HG02852 (cell line): Measurements from ENCODE around the gene SPOP.
"Not testable (repeated sequence)": the region's sequence is repeated elsewhere in the genome, so short reads cannot be mapped to it uniquely, and the experiment has no call there.

ENCODE experiments used
- ATAC-seq: cut with Tn5 transposase; IDR thresholded peaks from one replicate; pipeline ENCODE4 v1.9.1; 2021; ENCODE audit warnings: mild to moderate bottlenecking, moderate library complexity; ENCODE audit not compliant: unreplicated experiment

SPOP gene

DNA sequence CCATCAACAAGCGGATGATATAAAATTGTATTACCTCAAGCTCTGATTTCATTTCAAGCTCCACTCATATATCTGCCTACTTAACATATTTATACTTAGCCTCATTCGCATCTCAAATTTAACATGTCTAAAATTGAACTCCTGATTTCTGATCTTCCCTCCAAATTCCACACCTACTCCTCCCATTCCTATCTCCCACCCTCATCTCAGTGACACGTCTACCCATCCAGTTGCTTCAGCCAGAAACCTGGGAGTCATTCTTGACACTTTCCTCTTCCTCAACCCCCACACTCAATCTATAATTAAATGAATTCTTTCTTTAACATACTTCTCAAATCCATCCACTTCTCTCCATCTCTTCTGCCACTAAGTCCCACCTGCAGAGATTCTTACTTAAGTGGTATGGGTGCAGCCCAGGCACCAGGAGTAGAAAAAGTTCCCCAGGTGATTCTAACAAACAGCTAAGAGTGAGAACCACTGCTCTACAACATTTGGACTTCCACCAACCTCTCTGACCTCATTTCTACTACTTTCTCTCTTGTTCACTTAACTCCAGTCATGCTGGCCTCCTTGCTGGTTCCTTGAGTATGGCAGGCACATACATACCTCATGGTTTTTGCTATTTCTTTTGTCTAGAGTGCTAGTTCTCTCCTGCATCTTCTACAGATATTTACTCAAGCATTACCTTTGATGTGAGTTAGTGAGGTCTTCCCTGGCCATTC is 18.1 kb downstream of the SPOP start:
- no peak for ATAC-seq

DNA sequence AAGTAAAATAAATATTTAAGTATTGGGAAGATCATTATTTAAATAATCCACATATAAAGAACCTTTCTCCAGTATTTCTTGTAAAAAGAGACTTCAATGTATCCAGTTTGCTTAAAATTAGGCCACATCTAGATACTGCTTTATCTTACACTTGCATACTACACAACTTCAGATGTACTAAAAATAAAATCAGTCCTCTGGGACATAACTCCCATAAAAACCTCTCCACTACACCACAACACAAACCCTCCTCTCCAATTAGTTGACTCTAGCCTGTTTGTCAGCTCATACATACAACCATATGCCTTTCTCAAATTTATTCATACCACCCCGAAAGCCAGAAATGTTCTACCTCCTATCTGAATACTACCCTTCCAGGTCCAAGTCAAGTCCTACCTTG is 21.6 kb downstream of the SPOP start:
- no peak for ATAC-seq

DNA sequence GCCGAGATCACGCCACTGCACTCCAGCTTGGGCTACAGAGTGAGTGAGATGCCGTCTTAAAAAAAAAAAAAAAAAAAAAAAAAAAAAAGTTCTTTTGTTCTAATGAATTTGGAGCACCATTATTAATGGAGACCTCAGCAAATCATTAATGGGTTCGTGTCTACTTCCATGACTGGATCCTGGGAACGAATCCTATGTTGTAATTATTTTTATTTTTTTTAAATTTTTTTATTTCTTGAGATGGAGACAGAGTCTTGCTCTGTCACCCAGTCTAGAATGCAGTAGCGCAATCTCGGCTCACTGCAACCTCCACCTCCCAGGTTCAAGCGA is 30.7 kb downstream of the SPOP start:
- ATAC-seq, result no peak

DNA sequence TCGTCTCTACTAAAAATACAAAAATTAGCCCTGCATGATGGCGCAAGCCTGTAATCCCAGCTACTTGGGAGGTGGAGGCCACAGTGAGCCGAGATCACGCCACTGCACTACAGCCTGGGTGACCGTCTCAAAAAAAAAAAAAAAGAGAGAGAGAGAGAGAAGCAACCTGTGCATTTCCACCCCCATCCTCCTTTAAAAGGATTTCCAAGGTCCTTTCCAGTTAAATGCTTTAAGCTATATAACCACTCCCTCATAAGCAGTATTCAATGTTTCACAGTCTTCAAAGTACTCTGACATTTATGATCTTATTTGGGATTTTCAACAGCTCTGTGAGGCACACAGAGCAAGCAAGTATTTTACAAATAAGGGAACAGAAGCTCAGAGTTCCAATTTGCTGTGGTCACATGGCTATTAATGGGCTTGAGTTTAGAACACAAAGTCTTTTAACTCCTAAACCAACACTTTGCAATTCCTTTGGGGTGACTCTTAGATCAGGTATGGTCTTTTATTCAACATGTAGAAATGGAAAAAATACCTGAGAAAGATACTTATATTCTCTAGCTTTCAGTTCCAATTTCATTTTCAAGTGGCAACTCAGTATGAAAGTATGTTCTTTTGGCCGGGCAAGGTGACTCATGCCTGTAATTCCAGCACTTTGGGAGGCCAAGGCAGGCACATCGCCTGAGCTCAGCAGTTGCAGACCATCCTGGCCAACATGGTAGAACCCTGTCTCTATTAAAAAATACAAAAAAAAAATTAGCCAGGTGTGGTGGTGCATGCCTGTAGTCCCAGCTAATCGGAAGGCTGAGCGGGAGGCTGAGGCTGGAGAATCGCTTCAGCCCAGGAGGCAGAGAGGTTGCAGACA is 31.3 kb downstream of the SPOP start:
- ATAC-seq, result no peak

DNA sequence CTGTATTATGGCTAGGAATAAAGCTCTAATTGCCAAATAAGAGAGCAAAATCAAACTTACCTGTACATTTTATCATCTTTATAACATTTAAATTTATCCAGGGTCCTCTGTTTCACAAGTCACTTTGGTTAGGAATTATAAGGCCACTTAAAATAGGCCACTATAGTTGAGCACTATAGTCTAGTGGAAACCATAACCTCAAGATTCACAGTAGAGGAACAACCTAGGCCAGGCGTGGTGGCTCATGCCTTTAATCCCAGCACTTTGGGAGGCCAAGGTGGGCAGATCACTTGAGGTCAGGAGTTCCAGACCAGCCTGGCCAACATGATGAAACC is 31.9 kb downstream of the SPOP start:
- ATAC-seq, result not testable (repeated sequence)

DNA sequence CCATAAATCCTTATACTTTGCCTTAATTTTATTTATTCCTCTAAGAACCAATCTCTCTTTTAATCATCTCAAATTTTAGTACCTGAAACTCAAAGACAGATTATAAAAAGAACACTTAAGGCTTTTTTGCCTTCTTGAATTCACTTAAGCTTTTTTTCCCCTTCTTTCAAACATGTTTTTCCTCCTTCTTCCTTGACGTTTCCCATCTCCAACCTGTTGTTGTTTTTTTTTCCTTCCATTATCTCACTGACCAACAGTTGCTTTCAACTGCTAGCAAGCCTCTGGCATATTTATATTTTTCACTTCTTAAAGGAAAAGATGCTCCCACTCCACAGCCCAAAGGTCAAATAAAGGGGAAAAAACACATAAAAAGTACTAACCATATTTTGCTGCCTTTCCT is 32.2 kb downstream of the SPOP start:
- ATAC-seq, result no peak

DNA sequence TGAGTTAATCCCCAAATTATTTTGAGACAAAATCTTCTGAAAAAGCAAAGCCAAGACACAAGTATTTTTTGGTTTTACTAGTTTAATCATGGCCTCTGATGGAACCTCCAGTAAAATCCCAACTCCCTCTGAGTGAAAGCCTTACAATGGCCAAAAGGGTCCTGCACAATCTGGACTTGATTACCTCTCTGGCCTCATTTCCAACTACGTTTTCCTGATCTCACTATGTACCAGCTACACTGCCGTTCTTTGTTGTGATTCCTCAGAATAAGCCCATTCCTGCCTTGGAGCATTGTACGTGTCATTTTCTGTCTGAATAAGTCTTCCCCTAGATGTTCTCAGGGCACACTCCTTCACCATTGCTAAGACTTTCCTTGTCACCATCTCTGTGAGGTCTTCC is 37.3 kb downstream of the SPOP start:
- ATAC-seq, result no peak

DNA sequence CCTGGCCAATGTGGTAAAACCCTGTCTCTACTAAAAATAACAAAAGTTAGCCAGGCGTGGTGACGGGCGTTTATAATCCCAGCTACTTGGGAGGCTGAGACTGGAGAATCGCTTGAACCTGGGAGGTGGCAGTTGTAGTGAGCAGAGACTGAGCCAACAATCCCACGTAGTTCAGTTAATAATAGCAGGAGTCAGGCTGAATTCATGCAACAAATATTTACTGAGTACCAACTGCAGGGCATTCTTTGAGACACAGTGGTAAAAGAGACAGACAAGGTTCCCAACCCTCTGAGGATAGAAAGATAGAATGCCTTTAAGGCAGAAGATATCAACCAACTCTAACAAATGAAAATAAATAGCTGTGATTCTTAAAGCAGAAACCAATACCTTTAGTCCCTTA is 39.1 kb downstream of the SPOP start:
- no peak for ATAC-seq

DNA sequence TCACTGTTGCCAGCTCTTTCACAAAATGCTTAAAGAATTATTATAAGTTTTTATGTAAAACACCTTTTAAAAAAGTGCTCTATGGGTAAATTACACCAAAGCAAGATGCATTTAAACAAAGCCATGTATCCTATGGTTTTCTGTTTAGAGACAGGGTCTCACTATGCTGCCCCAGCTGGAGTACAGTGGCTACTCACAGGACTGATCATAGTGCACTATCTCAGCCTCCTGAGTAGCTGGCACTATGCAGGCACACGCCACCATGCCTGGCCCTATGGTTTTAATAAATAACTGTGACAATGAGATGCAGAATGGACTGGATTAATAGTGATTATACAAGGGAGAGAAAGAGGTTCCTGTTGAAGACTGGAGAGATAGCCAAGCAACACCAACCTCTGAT is 40.2 kb downstream of the SPOP start:
- ATAC-seq, result no peak

DNA sequence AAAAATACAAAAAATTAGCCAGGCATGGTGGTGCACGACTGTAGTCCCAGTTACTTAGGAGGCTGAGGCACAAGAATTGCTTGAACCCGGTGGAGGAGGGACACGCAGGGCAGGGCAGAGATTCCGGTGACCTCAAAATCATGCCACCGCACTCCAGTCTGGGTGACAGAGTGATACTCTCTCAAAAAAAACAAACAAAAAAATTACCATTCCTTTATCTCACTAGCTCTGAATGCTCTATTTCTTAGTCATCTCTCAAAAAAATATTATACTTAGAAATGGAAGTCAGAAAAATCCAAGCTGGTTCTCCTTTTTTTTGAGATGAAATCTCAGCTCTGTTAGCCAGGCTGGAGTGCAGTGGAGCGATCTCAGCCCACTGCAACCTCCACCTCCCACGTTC is 40.8 kb downstream of the SPOP start:
- ATAC-seq, result no peak

DNA sequence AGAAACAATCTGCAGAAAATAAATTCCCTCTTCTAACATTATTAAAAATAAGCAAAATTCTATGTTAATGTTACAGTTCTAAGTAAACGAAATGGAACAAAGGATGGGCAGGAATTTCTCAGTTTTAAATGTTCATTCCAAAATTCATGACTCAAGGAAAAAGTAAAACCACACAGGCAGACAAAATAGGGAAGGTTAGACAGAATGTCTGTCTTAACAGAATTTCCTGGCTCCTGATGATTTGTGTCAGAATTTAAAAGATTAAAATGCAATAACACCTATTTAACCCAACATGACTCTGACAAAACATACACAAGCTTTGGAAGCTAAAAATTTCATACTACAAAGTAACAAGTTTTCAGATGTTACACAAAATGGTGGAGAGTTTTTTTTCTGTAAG is 42.8 kb downstream of the SPOP start:
- ATAC-seq, result no peak

DNA sequence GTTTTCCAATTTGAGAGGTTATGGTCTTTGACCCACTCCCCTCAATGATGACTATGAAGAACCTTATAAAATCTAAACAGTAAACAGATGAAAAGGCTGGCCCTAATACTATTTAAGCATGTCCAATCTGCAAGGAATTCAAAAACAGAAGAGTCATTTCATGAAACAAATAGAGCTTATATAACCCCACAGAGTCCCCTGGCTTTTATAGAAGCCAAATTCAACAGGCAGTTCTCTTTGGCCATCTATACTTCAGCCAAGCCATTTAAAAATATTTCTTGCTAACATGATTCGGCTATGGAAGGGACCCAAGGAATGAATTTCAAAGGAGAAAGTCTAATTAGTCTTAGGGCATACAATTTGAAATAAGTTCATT is 43.4 kb downstream of the SPOP start:
- ATAC-seq, result no peak

DNA sequence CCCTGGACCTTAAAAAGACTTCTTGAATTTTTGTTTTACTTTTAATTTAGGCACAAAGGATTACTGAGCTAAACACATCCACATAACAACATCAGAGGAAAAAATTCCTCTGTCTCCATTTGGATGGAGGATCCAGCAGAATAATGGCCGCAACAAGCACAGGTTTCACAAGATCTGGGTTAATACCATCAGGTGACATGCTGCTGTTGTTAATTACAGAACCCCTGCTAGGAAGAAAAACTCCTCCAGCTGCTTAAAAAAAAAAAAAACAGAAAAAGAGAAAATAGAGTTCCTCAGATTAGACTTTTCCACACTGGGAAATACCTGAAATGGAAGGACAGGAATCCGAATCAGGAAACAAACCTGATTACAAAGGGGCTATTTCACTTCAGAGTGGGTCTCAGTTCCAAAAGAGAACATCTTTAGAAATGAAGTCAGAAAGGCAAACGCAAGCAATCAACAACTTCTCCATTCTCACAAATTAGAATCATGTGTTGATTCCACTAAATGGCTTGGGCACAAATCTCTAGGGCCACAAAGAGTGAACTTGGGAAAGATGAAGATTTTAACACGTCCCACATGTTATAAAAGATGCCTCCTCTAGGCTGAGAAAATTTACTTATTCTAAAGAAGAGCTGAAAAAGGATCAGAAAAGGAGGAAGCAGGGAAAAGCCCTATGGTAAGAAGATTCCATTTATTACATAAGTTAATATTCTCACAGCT is 44.0 kb downstream of the SPOP start:
- no peak for ATAC-seq

DNA sequence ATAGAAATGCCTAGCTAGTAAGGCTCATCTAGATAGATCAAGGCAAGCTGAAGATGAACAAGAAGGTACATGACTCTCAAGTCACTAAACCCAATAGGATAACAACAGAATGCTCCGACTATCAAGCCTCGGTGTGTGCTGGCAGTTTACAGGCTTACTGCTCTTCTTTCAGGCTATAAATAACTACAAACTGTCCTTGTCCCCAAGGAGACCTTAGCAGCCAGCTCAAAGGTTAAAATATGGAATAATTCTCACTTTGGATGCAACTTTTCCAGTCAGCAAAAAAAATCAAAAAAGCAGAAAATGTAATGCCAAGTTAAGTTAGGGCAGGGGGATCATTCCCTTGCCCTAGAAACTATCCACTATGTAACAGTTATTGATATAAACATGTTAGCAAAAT is 44.6 kb downstream of the SPOP start:
- ATAC-seq, result no peak

DNA sequence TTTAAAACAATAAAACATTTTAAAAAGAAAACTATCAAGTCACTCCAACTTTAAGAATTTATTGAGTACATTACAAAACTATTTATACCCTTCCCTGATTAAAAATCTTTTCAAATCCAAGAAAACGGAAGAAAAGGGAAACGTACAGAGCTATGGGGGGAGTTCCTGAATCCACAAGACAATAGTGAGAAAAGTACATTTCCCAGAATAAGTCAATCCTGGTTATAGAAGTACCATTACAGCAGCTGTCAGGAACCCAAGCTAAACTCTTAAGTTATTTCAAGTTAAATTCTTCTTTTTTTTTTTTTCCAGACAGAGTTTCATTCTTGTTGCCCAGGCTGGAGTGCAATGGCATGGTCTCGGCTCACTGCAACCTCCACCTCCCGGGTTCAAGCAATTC is 45.7 kb downstream of the SPOP start:
- ATAC-seq, result no peak

DNA sequence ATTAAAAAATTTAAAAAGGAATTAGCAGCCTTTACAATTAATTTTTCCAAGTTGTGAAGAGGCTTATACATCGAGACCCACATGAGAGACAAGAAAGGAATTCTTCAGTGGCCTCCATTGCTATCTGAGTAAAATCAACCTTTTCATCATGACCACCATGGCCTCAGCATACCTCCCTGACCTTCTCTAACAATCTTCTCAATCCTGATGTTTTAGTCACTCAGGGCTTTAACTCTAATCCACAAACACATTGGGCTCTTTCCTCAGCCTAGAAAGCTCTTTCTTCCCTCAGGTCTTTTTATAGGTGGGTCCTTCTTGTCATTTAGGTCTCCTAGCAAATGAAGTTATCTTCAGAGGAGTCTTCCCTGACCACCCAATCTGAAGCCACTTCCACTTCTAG is 46.4 kb downstream of the SPOP start:
- ATAC-seq, result no peak

DNA sequence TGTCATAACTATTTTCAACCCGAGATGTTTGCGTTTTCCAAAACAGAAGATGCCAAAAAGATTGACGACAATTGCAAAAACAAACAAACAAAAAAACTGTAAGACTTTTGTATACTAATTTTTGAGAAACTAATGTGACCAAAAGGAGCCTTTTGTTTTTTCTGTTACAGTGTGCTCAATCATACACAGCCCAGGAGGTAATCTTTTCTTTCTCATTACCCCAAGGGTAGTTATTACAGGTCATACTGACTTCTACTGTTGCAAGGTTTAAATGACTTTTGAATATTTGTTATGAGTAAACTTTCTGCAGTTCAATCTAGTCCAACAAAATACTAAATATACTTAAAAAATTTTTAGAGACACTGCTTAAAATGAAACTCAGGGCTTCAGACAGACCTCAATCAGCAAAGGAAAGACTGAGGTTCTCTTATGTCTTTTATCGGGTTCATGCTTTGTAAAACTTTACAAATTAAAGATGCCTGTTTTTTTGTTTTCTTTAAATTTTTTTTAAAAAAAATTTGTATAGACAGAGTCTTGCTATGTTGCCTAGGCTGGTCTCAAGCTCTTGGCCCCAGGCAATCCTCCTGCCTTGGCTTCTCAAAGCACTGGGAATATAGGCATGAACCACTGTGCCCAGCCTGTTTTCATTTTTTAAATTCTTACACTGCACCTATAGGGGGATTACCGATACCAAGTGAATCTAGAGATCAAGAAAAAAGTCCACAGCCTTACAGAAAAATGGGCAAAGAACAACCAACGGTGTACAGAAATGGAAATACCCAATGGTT is 47.6 kb downstream of the SPOP start:
- ATAC-seq, result no peak

DNA sequence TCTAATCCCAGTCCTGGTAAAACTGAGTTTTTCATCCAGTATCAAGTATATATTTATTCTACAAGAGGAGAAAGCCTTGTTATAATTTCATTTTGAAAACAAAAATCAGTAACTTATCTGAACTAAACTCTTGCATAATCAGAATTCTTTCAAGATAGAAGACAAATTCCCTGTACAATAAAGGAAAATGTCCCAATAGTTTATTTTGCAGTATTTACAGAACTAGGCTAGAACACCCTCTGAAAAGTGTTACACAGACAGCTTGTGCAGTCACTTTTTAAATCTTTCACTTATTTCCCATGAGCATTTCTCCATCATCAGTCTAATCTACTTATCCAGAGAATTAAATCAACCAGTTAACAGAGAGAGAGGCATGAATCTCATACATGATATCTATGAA is 48.5 kb downstream of the SPOP start:
- no peak for ATAC-seq

DNA sequence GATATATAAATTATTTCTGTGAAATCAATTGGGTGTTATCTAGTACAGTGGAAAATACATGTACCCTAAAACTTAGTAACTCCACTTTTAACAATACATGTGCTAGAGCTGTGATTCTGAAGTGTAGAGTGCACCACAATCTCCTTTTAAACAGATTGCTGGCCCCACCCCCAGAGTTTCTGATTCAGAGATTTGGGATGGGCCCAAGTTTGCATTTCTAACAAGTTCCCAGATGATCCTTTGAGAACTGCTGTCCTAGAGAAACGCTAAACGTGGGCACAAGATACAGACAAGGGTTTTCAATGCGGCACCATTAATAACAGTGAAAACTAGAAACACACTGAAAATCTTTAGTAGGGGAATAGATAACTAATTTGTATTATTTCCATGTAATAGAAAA is 53.0 kb downstream of the SPOP start:
- ATAC-seq, result no peak

DNA sequence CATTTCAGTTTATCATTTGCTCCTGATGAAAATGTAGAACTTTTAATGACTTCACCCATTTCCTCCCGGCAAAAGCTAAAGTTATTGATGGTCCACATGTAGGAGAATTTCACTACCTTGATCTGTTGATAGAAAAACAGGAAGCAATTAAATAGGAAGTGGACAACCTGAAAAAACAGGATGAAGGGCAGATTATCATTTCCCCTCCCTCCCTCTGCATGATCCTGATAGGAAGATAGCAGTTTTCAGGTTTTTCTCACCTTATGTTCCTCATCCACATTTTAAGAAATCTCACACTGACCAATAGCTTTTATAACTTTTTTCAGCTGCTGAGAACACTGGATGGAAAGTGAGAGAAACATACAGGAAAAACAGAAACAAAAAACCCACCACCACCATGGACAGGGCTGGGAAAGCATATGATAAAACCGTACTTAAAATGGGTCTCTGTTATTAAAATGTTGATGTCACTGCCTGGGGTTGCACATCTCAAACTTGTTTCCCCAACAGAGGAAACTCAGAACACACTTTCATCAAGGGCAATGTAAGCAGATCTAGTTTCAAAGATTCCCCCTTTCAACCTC is 55.9 kb downstream of the SPOP start:
- no peak for ATAC-seq

DNA sequence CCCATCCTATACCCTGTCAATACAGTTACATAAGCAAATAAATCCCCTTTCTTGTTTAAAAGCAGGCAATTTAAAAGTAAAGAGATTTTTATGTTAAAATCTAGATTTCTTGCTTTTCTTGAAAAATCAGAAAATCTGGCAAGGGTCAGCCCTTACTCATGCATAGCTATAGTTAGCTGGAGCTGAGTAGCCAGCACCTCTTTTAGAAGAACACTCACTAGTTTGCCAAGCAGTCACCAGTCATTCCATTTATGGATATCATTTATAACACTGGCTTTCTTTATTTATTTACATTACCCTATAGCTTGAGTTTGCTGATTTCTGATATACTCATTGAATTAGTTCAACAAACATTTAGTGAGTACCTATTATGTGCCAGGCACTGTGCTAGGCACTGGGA is 56.5 kb downstream of the SPOP start:
- ATAC-seq, result no peak
